ENCODE data around the gene FAM193B. TPM values are rescaled to one million over a fixed set of nuclear protein-coding genes. Genes with fewer than 3 reads are reported as not detected.

The FAM193B gene
- total RNA-seq = 10 to 100 TPM; 47.2 to 52.9 TPM

- H3K36me3 Mint-ChIP-seq = peaks cover 10% of the 10 kb centered on the region
- H3K27ac Mint-ChIP-seq = peak within 1 kb of the TSS; percentile 39
- peak; percentile 96 for DNase-seq
- no peaks in the 10 kb centered on the region for H3K9me3 Mint-ChIP-seq
- no peaks in the 10 kb centered on the region for H3K27me3 Mint-ChIP-seq
- peaks cover 29% of the 10 kb centered on the region for H3K4me1 Mint-ChIP-seq
- peak within 1 kb of the TSS; percentile 82 for H3K4me3 Mint-ChIP-seq
These were observed at the start of gene FAM193B for GRCh38 chr5:177554474-177555111. Gene FAM193B (minus strand): TSS chr5:177554563. CDS start chr5:177554458, 105 bp downstream.

- peaks cover 6% of the 10 kb centered on the region for H3K36me3 Mint-ChIP-seq
- no peak for DNase-seq
- no peaks in the 10 kb centered on the region for H3K9me3 Mint-ChIP-seq
- no peak overlapping the region for H3K4me3 Mint-ChIP-seq
- H3K4me1 Mint-ChIP-seq = peaks cover 29% of the 10 kb centered on the region
- no peaks in the 10 kb centered on the region for H3K27me3 Mint-ChIP-seq
- H3K27ac Mint-ChIP-seq = no peak overlapping the region
These were observed 49.8 kb upstream of the FAM193B start for GRCh38 chr5:177604116-177604521.

- DNase-seq = no peak
- Mint-ChIP-seq H3K27me3 (no peaks in the 10 kb centered on the region), H3K9me3 (no peaks in the 10 kb centered on the region), H3K4me1 (peaks cover 33% of the 10 kb centered on the region), H3K27ac (peak overlapping the region; percentile 52), H3K4me3 (no peak overlapping the region), H3K36me3 (peaks cover 6% of the 10 kb centered on the region)
These were observed 49.3 kb upstream of the FAM193B start for GRCh38 chr5:177603631-177604030.

GRCh38 chr5:177602458-177602830 lies 48.1 kb upstream of the FAM193B start:
- Mint-ChIP-seq H3K36me3 (peaks cover 9% of the 10 kb centered on the region), H3K27ac (no peak overlapping the region), H3K27me3 (no peaks in the 10 kb centered on the region)

GRCh38 chr5:177601577-177602457 lies 47.5 kb upstream of the FAM193B start:
- H3K4me1 Mint-ChIP-seq = peaks cover 35% of the 10 kb centered on the region
- no peak for DNase-seq
- H3K4me3 Mint-ChIP-seq = peak overlapping the region; percentile 53
- no peaks in the 10 kb centered on the region for H3K9me3 Mint-ChIP-seq
- H3K27me3 Mint-ChIP-seq = no peaks in the 10 kb centered on the region
- H3K27ac Mint-ChIP-seq = no peak overlapping the region
- H3K36me3 Mint-ChIP-seq = peaks cover 12% of the 10 kb centered on the region

More at GRCh38 chr5:177602458-177602830, 48.1 kb upstream of the FAM193B start:
- Mint-ChIP-seq H3K4me1 (peaks cover 39% of the 10 kb centered on the region), H3K9me3 (no peaks in the 10 kb centered on the region), H3K4me3 (no peak overlapping the region)
- DNase-seq = no peak

GRCh38 chr5:177601126-177601525 lies 46.8 kb upstream of the FAM193B start:
- Mint-ChIP-seq H3K36me3 (peaks cover 19% of the 10 kb centered on the region), H3K27ac (peak overlapping the region; percentile 85), H3K27me3 (no peaks in the 10 kb centered on the region), H3K9me3 (no peaks in the 10 kb centered on the region), H3K4me1 (peaks cover 35% of the 10 kb centered on the region), H3K4me3 (peak overlapping the region; percentile 94)
- no peak for DNase-seq

GRCh38 chr5:177600508-177601018 lies 46.2 kb upstream of the FAM193B start:
- Mint-ChIP-seq H3K4me3 (peak overlapping the region; percentile 94), H3K9me3 (no peaks in the 10 kb centered on the region), H3K27me3 (no peaks in the 10 kb centered on the region), H3K36me3 (peaks cover 25% of the 10 kb centered on the region), H3K4me1 (peaks cover 35% of the 10 kb centered on the region), H3K27ac (peak overlapping the region; percentile 85)
- no peak for DNase-seq

- H3K9me3 Mint-ChIP-seq = no peaks in the 10 kb centered on the region
- H3K36me3 Mint-ChIP-seq = peaks cover 25% of the 10 kb centered on the region
- peak within 1 kb of the TSS; percentile 94 for H3K4me3 Mint-ChIP-seq
- DNase-seq = peak; percentile 94
- peak within 1 kb of the TSS; percentile 85 for H3K27ac Mint-ChIP-seq
- no peaks in the 10 kb centered on the region for H3K27me3 Mint-ChIP-seq
- peaks cover 35% of the 10 kb centered on the region for H3K4me1 Mint-ChIP-seq
These were observed 45.6 kb upstream of the FAM193B start, which contains the start of gene B4GALT7 for GRCh38 chr5:177599731-177600507. Gene B4GALT7 (plus strand): TSS chr5:177600132. CDS start chr5:177600211, 79 bp downstream.

- H3K9me3 Mint-ChIP-seq = no peaks in the 10 kb centered on the region
- no peak overlapping the region for H3K27ac Mint-ChIP-seq
- H3K36me3 Mint-ChIP-seq = peaks cover 28% of the 10 kb centered on the region
- peaks cover 41% of the 10 kb centered on the region for H3K4me1 Mint-ChIP-seq
- H3K27me3 Mint-ChIP-seq = no peaks in the 10 kb centered on the region
- DNase-seq = no peak
- peak overlapping the region; percentile 25 for H3K4me3 Mint-ChIP-seq
These were observed 44.1 kb upstream of the FAM193B start for GRCh38 chr5:177598477-177598876.

GRCh38 chr5:177596775-177597238 lies 42.4 kb upstream of the FAM193B start:
- DNase-seq = no peak

GRCh38 chr5:177595991-177596774 lies 41.8 kb upstream of the FAM193B start:
- peaks cover 1% of the 10 kb centered on the region for H3K27me3 Mint-ChIP-seq
- no peak for DNase-seq
- H3K4me3 Mint-ChIP-seq = no peak overlapping the region
- peaks cover 37% of the 10 kb centered on the region for H3K36me3 Mint-ChIP-seq
- no peaks in the 10 kb centered on the region for H3K9me3 Mint-ChIP-seq
- peaks cover 37% of the 10 kb centered on the region for H3K4me1 Mint-ChIP-seq
- H3K27ac Mint-ChIP-seq = peak overlapping the region; percentile 7

More at GRCh38 chr5:177596775-177597238, 42.4 kb upstream of the FAM193B start:
- Mint-ChIP-seq H3K36me3 (peaks cover 37% of the 10 kb centered on the region), H3K27ac (no peak overlapping the region), H3K9me3 (no peaks in the 10 kb centered on the region), H3K4me3 (no peak overlapping the region), H3K4me1 (peaks cover 39% of the 10 kb centered on the region), H3K27me3 (no peaks in the 10 kb centered on the region)

GRCh38 chr5:177595026-177595585 lies 40.7 kb upstream of the FAM193B start:
- Mint-ChIP-seq H3K9me3 (no peaks in the 10 kb centered on the region), H3K36me3 (peaks cover 36% of the 10 kb centered on the region), H3K27me3 (peaks cover 12% of the 10 kb centered on the region), H3K4me3 (no peak overlapping the region), H3K27ac (no peak overlapping the region), H3K4me1 (peaks cover 28% of the 10 kb centered on the region)
- DNase-seq = no peak

GRCh38 chr5:177594071-177594470 lies 39.7 kb upstream of the FAM193B start:
- Mint-ChIP-seq H3K9me3 (no peaks in the 10 kb centered on the region), H3K4me1 (peaks cover 26% of the 10 kb centered on the region), H3K27me3 (peaks cover 13% of the 10 kb centered on the region), H3K4me3 (no peak overlapping the region), H3K36me3 (peaks cover 36% of the 10 kb centered on the region), H3K27ac (no peak overlapping the region)
- DNase-seq = no peak

GRCh38 chr5:177593511-177593910 lies 39.1 kb upstream of the FAM193B start:
- peaks cover 18% of the 10 kb centered on the region for H3K27me3 Mint-ChIP-seq
- H3K9me3 Mint-ChIP-seq = no peaks in the 10 kb centered on the region
- H3K27ac Mint-ChIP-seq = no peak overlapping the region
- H3K36me3 Mint-ChIP-seq = peaks cover 36% of the 10 kb centered on the region
- peaks cover 23% of the 10 kb centered on the region for H3K4me1 Mint-ChIP-seq
- H3K4me3 Mint-ChIP-seq = peak overlapping the region; percentile 94
- no peak for DNase-seq
